Measurements from ENCODE around the gene KCNH2.

Gene KCNH2

GRCh38 chr7:150970424-150970823, 7.7 kb downstream of the KCNH2 start:
- H3K27me3 Mint-ChIP-seq = peaks cover 17 to 45% of the 10 kb centered on the region in 2 donors
- ATAC-seq (replicated peaks) = no peak
- H3K4me1 Mint-ChIP-seq = peaks cover 11 to 16% of the 10 kb centered on the region in 2 donors
- H3K36me3 Mint-ChIP-seq = no peaks in the 10 kb centered on the region
- H3K9me3 Mint-ChIP-seq = no peaks in the 10 kb centered on the region
- no peak overlapping the region for H3K4me3 Mint-ChIP-seq
- H3K27ac Mint-ChIP-seq = no peak overlapping the region
- DNase-seq = no peak

- no peak overlapping the region for H3K4me3 Mint-ChIP-seq
- H3K36me3 Mint-ChIP-seq = no peaks in the 10 kb centered on the region
- H3K4me1 Mint-ChIP-seq = peaks cover 6 to 9% of the 10 kb centered on the region in 2 donors
- H3K27me3 Mint-ChIP-seq = peaks cover 21 to 46% of the 10 kb centered on the region in 2 donors
- no peak for DNase-seq
- no peaks in the 10 kb centered on the region for H3K9me3 Mint-ChIP-seq
- no peak for ATAC-seq (replicated peaks)
- no peak overlapping the region for H3K27ac Mint-ChIP-seq
Observed at GRCh38 chr7:150969475-150969874, 8.6 kb downstream of the KCNH2 start.

- H3K9me3 Mint-ChIP-seq = no peaks in the 10 kb centered on the region
- H3K27ac Mint-ChIP-seq = no peak overlapping the region
- ATAC-seq (replicated peaks) (no peak), DNase-seq (no peak)
- peaks cover 24 to 49% of the 10 kb centered on the region in 2 donors for H3K27me3 Mint-ChIP-seq
- H3K4me1 Mint-ChIP-seq = peaks cover 2 to 4% of the 10 kb centered on the region in 2 donors
- H3K4me3 Mint-ChIP-seq = no peak overlapping the region
- no peaks in the 10 kb centered on the region for H3K36me3 Mint-ChIP-seq
Observed at GRCh38 chr7:150968734-150969372, 9.3 kb downstream of the KCNH2 start.

GRCh38 chr7:150968056-150968733, 9.9 kb downstream of the KCNH2 start:
- no peak for ATAC-seq (replicated peaks)
- Mint-ChIP-seq H3K4me1 (peaks cover under 1 to 4% of the 10 kb centered on the region in 2 donors), H3K36me3 (no peaks in the 10 kb centered on the region), H3K4me3 (no peak overlapping the region), H3K27me3 (peaks cover 25 to 52% of the 10 kb centered on the region in 2 donors), H3K9me3 (no peaks in the 10 kb centered on the region), H3K27ac (no peak overlapping the region)
- DNase-seq = no peak

- ATAC-seq (replicated peaks) = no peak
- peaks cover 34 to 60% of the 10 kb centered on the region in 2 donors for H3K27me3 Mint-ChIP-seq
- peaks cover 9% of the 10 kb centered on the region in 2 donors for H3K4me1 Mint-ChIP-seq
Observed at GRCh38 chr7:150967349-150967748, 10.8 kb downstream of the KCNH2 start.

GRCh38 chr7:150966002-150966401, 12.1 kb downstream of the KCNH2 start:
- no peak overlapping the region for H3K4me3 Mint-ChIP-seq
- DNase-seq (no peak), ATAC-seq (replicated peaks) (no peak)
- H3K27me3 Mint-ChIP-seq = peaks cover 33 to 72% of the 10 kb centered on the region in 2 donors
- H3K27ac Mint-ChIP-seq = no peak overlapping the region
- no peaks in the 10 kb centered on the region for H3K9me3 Mint-ChIP-seq
- H3K36me3 Mint-ChIP-seq = no peaks in the 10 kb centered on the region
- H3K4me1 Mint-ChIP-seq = peaks cover 6 to 11% of the 10 kb centered on the region in 2 donors

More at GRCh38 chr7:150967349-150967748, 10.8 kb downstream of the KCNH2 start:
- no peak overlapping the region for H3K27ac Mint-ChIP-seq
- H3K9me3 Mint-ChIP-seq = no peaks in the 10 kb centered on the region
- no peak for DNase-seq
- H3K4me3 Mint-ChIP-seq = no peak overlapping the region
- no peaks in the 10 kb centered on the region for H3K36me3 Mint-ChIP-seq

- no peak for DNase-seq
- peaks cover 36 to 78% of the 10 kb centered on the region in 2 donors for H3K27me3 Mint-ChIP-seq
- no peaks in the 10 kb centered on the region for H3K36me3 Mint-ChIP-seq
- peaks cover 7 to 11% of the 10 kb centered on the region in 2 donors for H3K4me1 Mint-ChIP-seq
- H3K9me3 Mint-ChIP-seq = no peaks in the 10 kb centered on the region
- no peak overlapping the region for H3K4me3 Mint-ChIP-seq
- no peak for ATAC-seq (replicated peaks)
- H3K27ac Mint-ChIP-seq = no peak overlapping the region
Observed at GRCh38 chr7:150965273-150965830, 12.8 kb downstream of the KCNH2 start.

- Mint-ChIP-seq H3K27me3 (peaks cover 41 to 77% of the 10 kb centered on the region in 2 donors), H3K9me3 (no peaks in the 10 kb centered on the region), H3K4me3 (no peak overlapping the region), H3K4me1 (peaks cover 9 to 15% of the 10 kb centered on the region in 2 donors), H3K36me3 (no peaks in the 10 kb centered on the region), H3K27ac (no peak overlapping the region)
- DNase-seq = no peak
- ATAC-seq (replicated peaks) = no peak
Observed at GRCh38 chr7:150964593-150965111, 13.5 kb downstream of the KCNH2 start.

GRCh38 chr7:150963707-150964559, 14.2 kb downstream of the KCNH2 start:
- peaks cover 48 to 80% of the 10 kb centered on the region in 2 donors for H3K27me3 Mint-ChIP-seq
- H3K27ac Mint-ChIP-seq = no peak overlapping the region
- no peak for DNase-seq
- H3K36me3 Mint-ChIP-seq = no peaks in the 10 kb centered on the region
- H3K9me3 Mint-ChIP-seq = no peaks in the 10 kb centered on the region
- H3K4me3 Mint-ChIP-seq = no peak overlapping the region
- H3K4me1 Mint-ChIP-seq = peaks cover 9 to 15% of the 10 kb centered on the region in 2 donors
- no peak for ATAC-seq (replicated peaks)

GRCh38 chr7:150962553-150963399, 15.3 kb downstream of the KCNH2 start:
- H3K9me3 Mint-ChIP-seq = no peaks in the 10 kb centered on the region
- peaks cover 9 to 15% of the 10 kb centered on the region in 2 donors for H3K4me1 Mint-ChIP-seq
- ATAC-seq (replicated peaks) (peak; percentile 92 to 96), DNase-seq (peak; percentile 35)
- H3K27ac Mint-ChIP-seq = no peak overlapping the region
- no peaks in the 10 kb centered on the region for H3K36me3 Mint-ChIP-seq
- peaks cover 50 to 75% of the 10 kb centered on the region in 2 donors for H3K27me3 Mint-ChIP-seq
- H3K4me3 Mint-ChIP-seq = no peak overlapping the region

- Mint-ChIP-seq H3K4me3 (no peak overlapping the region), H3K27ac (no peak overlapping the region), H3K27me3 (peaks cover 52 to 75% of the 10 kb centered on the region in 2 donors), H3K36me3 (no peaks in the 10 kb centered on the region), H3K9me3 (no peaks in the 10 kb centered on the region), H3K4me1 (peaks cover 14 to 20% of the 10 kb centered on the region in 2 donors)
- ATAC-seq (replicated peaks) (no peak), DNase-seq (no peak)
Observed at GRCh38 chr7:150962290-150962552, 15.9 kb downstream of the KCNH2 start.

- peaks cover 58 to 79% of the 10 kb centered on the region in 2 donors for H3K27me3 Mint-ChIP-seq
- H3K9me3 Mint-ChIP-seq = no peaks in the 10 kb centered on the region
- DNase-seq (no peak), ATAC-seq (replicated peaks) (no peak)
- no peak overlapping the region for H3K27ac Mint-ChIP-seq
- peaks cover 14 to 21% of the 10 kb centered on the region in 2 donors for H3K4me1 Mint-ChIP-seq
- no peak overlapping the region for H3K4me3 Mint-ChIP-seq
- H3K36me3 Mint-ChIP-seq = no peaks in the 10 kb centered on the region
Observed at GRCh38 chr7:150961510-150962289, 16.4 kb downstream of the KCNH2 start.
